Measurements from ENCODE around the gene PFN2.

PFN2 gene

GRCh38 chr3:149977386-149977785, 6.7 kb upstream of the PFN2 start:
- Histone ChIP-seq H3K4me1 (ENCODE audit: insufficient read depth, insufficient read length) (no peaks in the 10 kb centered on the region), H3K36me3 (ENCODE audit: insufficient read depth, insufficient read length, low read length) (no peaks in the 10 kb centered on the region), H3K4me3 (ENCODE audit: insufficient read length, low read depth) (no peak overlapping the region), H3K9ac (ENCODE audit: insufficient read length, low read depth) (no peak overlapping the region), H3K9me3 (ENCODE audit: insufficient read depth, low read length) (no peaks in the 10 kb centered on the region), H3K27me3 (ENCODE audit: insufficient read depth, insufficient read length) (no peaks in the 10 kb centered on the region)
- TF ChIP-seq SUZ12 (IDR thresholded peaks at IDR 0.05; ENCODE audit: extremely low read depth, insufficient read depth, insufficient read length) (no peak), YY1 (IDR thresholded peaks at IDR 0.05; ENCODE audit: insufficient read depth, insufficient read length) (no peak), ZNF274 (IDR thresholded peaks at IDR 0.05; ENCODE audit: low read depth, low read length) (no peak)
- no peak for DNase-seq (ENCODE audit: low read depth, low spot score)

- H3K9me3 ChIP-seq (ENCODE audit: insufficient read depth, low read length) = no peaks in the 10 kb centered on the region
- H3K4me1 ChIP-seq (ENCODE audit: insufficient read depth, insufficient read length) = no peaks in the 10 kb centered on the region
- TF ChIP-seq ZNF274 (IDR thresholded peaks at IDR 0.05; ENCODE audit: low read depth, low read length) = no peak
- no peak for TF ChIP-seq YY1 (IDR thresholded peaks at IDR 0.05; ENCODE audit: insufficient read depth, insufficient read length)
- no peak for TF ChIP-seq SUZ12 (IDR thresholded peaks at IDR 0.05; ENCODE audit: extremely low read depth, insufficient read depth, insufficient read length)
- H3K36me3 ChIP-seq (ENCODE audit: insufficient read depth, insufficient read length, low read length) = no peaks in the 10 kb centered on the region
- no peak for DNase-seq (ENCODE audit: low read depth, low spot score)
- no peak overlapping the region for H3K9ac ChIP-seq (ENCODE audit: insufficient read length, low read depth)
- H3K4me3 ChIP-seq (ENCODE audit: insufficient read length, low read depth) = no peak overlapping the region
- no peaks in the 10 kb centered on the region for H3K27me3 ChIP-seq (ENCODE audit: insufficient read depth, insufficient read length)
Observed at GRCh38 chr3:149975919-149976318, 5.2 kb upstream of the PFN2 start.

- DNase-seq (ENCODE audit: low read depth, low spot score) = peak; percentile 52
- H3K9ac ChIP-seq (ENCODE audit: insufficient read length, low read depth) = peak overlapping the region; percentile 89
- peaks cover 11% of the 10 kb centered on the region for H3K36me3 ChIP-seq (ENCODE audit: insufficient read depth, insufficient read length, low read length)
- H3K27me3 ChIP-seq (ENCODE audit: insufficient read depth, insufficient read length) = no peaks in the 10 kb centered on the region
- peak overlapping the region; percentile 85 for H3K4me3 ChIP-seq (ENCODE audit: insufficient read length, low read depth)
- no peak for TF ChIP-seq ZNF274 (IDR thresholded peaks at IDR 0.05; ENCODE audit: low read depth, low read length)
- TF ChIP-seq YY1 (IDR thresholded peaks at IDR 0.05; ENCODE audit: insufficient read depth, insufficient read length) = no peak
- no peak for TF ChIP-seq SUZ12 (IDR thresholded peaks at IDR 0.05; ENCODE audit: extremely low read depth, insufficient read depth, insufficient read length)
- H3K9me3 ChIP-seq (ENCODE audit: insufficient read depth, low read length) = no peaks in the 10 kb centered on the region
- H3K4me1 ChIP-seq (ENCODE audit: insufficient read depth, insufficient read length) = no peaks in the 10 kb centered on the region
Observed at GRCh38 chr3:149971403-149972075, 844 bp upstream of the PFN2 start.

GRCh38 chr3:149969940-149970715, 567 bp downstream of the PFN2 start:
- H3K4me1 ChIP-seq (ENCODE audit: insufficient read depth, insufficient read length) = no peaks in the 10 kb centered on the region
- H3K36me3 ChIP-seq (ENCODE audit: insufficient read depth, insufficient read length, low read length) = peaks cover 23% of the 10 kb centered on the region
- H3K27me3 ChIP-seq (ENCODE audit: insufficient read depth, insufficient read length) = no peaks in the 10 kb centered on the region
- H3K9ac ChIP-seq (ENCODE audit: insufficient read length, low read depth) = peak overlapping the region; percentile 97
- DNase-seq (ENCODE audit: low read depth, low spot score) = peak; percentile 63
- TF ChIP-seq YY1 (IDR thresholded peaks at IDR 0.05; ENCODE audit: insufficient read depth, insufficient read length) (no peak), SUZ12 (IDR thresholded peaks at IDR 0.05; ENCODE audit: extremely low read depth, insufficient read depth, insufficient read length) (no peak), ZNF274 (IDR thresholded peaks at IDR 0.05; ENCODE audit: low read depth, low read length) (no peak)
- H3K9me3 ChIP-seq (ENCODE audit: insufficient read depth, low read length) = no peaks in the 10 kb centered on the region
- peak overlapping the region; percentile 85 for H3K4me3 ChIP-seq (ENCODE audit: insufficient read length, low read depth)

- H3K4me1 ChIP-seq (ENCODE audit: insufficient read depth, insufficient read length) = no peaks in the 10 kb centered on the region
- H3K9ac ChIP-seq (ENCODE audit: insufficient read length, low read depth) = peak overlapping the region; percentile 97
- peak overlapping the region; percentile 85 for H3K4me3 ChIP-seq (ENCODE audit: insufficient read length, low read depth)
- TF ChIP-seq YY1 (IDR thresholded peaks at IDR 0.05; ENCODE audit: insufficient read depth, insufficient read length) = no peak
- TF ChIP-seq SUZ12 (IDR thresholded peaks at IDR 0.05; ENCODE audit: extremely low read depth, insufficient read depth, insufficient read length) = no peak
- TF ChIP-seq ZNF274 (IDR thresholded peaks at IDR 0.05; ENCODE audit: low read depth, low read length) = no peak
- peaks cover 31% of the 10 kb centered on the region for H3K36me3 ChIP-seq (ENCODE audit: insufficient read depth, insufficient read length, low read length)
- H3K9me3 ChIP-seq (ENCODE audit: insufficient read depth, low read length) = no peaks in the 10 kb centered on the region
- peak; percentile 63 for DNase-seq (ENCODE audit: low read depth, low spot score)
- H3K27me3 ChIP-seq (ENCODE audit: insufficient read depth, insufficient read length) = no peaks in the 10 kb centered on the region
Observed at GRCh38 chr3:149969110-149969939, 1.4 kb downstream of the PFN2 start.

- DNase-seq (ENCODE audit: low read depth, low spot score) = no peak
- H3K36me3 ChIP-seq (ENCODE audit: insufficient read depth, insufficient read length, low read length) = peaks cover 42% of the 10 kb centered on the region
- no peak overlapping the region for H3K9ac ChIP-seq (ENCODE audit: insufficient read length, low read depth)
- no peaks in the 10 kb centered on the region for H3K9me3 ChIP-seq (ENCODE audit: insufficient read depth, low read length)
- no peaks in the 10 kb centered on the region for H3K27me3 ChIP-seq (ENCODE audit: insufficient read depth, insufficient read length)
- TF ChIP-seq SUZ12 (IDR thresholded peaks at IDR 0.05; ENCODE audit: extremely low read depth, insufficient read depth, insufficient read length) (no peak), ZNF274 (IDR thresholded peaks at IDR 0.05; ENCODE audit: low read depth, low read length) (no peak), YY1 (IDR thresholded peaks at IDR 0.05; ENCODE audit: insufficient read depth, insufficient read length) (no peak)
- no peak overlapping the region for H3K4me3 ChIP-seq (ENCODE audit: insufficient read length, low read depth)
- H3K4me1 ChIP-seq (ENCODE audit: insufficient read depth, insufficient read length) = no peaks in the 10 kb centered on the region
Observed at GRCh38 chr3:149968216-149968615, 2.5 kb downstream of the PFN2 start.

All from NT2/D1 (cell line).